B cell (primary cell): ENCODE measurements around the gene PRR20B. TPM values are rescaled to one million over a fixed set of nuclear protein-coding genes. Genes with fewer than 3 reads are reported as not detected.
"Not testable (repeated sequence)": the region's sequence is repeated elsewhere in the genome, so short reads cannot be mapped to it uniquely, and the experiment has no call there.

Source experiments
- ATAC-seq: fragments of 200-7000 bp; cut with Tn5 transposase; one replicate; pipeline ENCODE4 v1.10.0; 2021; ENCODE audit warnings: low read depth, mild to moderate bottlenecking, moderate number of reproducible peaks, moderate library complexity
- CTCF ChIA-PET: fragments of 350-600 bp; sonication (Branson Sonifier 250); formaldehyde crosslinking; loops from one replicate; lab custom pipeline; 2021; ENCODE audit warnings: antibody characterized with exemption, inconsistent platforms; lab: Charles Lee
- POLR2A ChIA-PET: fragments of 350-600 bp; sonication (Branson Sonifier 250); formaldehyde crosslinking; loops from one replicate; lab custom pipeline; 2021; ENCODE audit warnings: antibody characterized with exemption; lab: Charles Lee
- DNase-seq: peaks from one replicate; pipeline ENCODE4 v3.0.0; 2013
- H2AFZ ChIP-seq: 2 replicates; pipeline ENCODE4 v1.6.1; 2012; ENCODE audit warnings: mild to moderate bottlenecking, low read depth, low read length; ENCODE audit not compliant: insufficient read depth, poor library complexity, severe bottlenecking
- H3K27ac ChIP-seq, 2 donors: 1 replicate in 1 of 2; 2 replicates in 1 of 2; pipeline ENCODE4 v1.5.1; 2012 to 2013; ENCODE audit warnings: low read length in 2 of 2, mild to moderate bottlenecking in 2 of 2, moderate library complexity in 1 of 2
- H3K27me3 ChIP-seq, 4 experiments: fragments of 200-600 bp in 1 of 4; sonication (generic) in 1 of 4; replicated peaks in 1 of 4; 1 replicate in 2 of 4; 2 replicates in 2 of 4; pipeline versions ENCODE4 v1.6.1 to v1.7.0; 2013 to 2016; ENCODE audit warnings: low read length in 3 of 4, mild to moderate bottlenecking in 2 of 4, mixed read lengths in 1 of 4, moderate library complexity in 1 of 4; ENCODE audit not compliant: insufficient read depth in 4 of 4, control insufficient read depth in 3 of 4; ENCODE audit errors: control extremely low read depth in 1 of 4
- H3K36me3 ChIP-seq, 2 experiments: replicated peaks in 1 of 2; 1 replicate in 1 of 2; 2 replicates in 1 of 2; pipeline versions ENCODE4 v1.6.1 to v1.7.1; 2013; ENCODE audit warnings: low read length in 1 of 2; ENCODE audit not compliant: insufficient read depth in 2 of 2, control insufficient read depth in 1 of 2; ENCODE audit errors: control extremely low read depth in 1 of 2, extremely low read depth in 1 of 2
- H3K4me1 ChIP-seq, 2 donors: fragments of 200-600 bp in 1 of 2; sonication (generic) in 1 of 2; 1 replicate in 1 of 2; 2 replicates in 1 of 2; pipeline versions ENCODE4 v1.5.1 to v1.6.1; 2013 to 2017; ENCODE audit warnings: low read length in 2 of 2; ENCODE audit not compliant: control insufficient read depth in 2 of 2, insufficient read depth in 2 of 2
- H3K4me2 ChIP-seq: replicated peaks from 2 replicates; pipeline ENCODE3; 2012; ENCODE audit warnings: mild to moderate bottlenecking, low read depth, low read length; ENCODE audit not compliant: poor library complexity, severe bottlenecking
- H3K4me3 ChIP-seq, 5 experiments: fragments of 200-600 bp in 1 of 5; sonication (generic) in 1 of 5; 1 replicate in 3 of 5; 2 replicates in 2 of 5; pipeline versions ENCODE4 v1.5.1 to v1.7.0; 2011 to 2016; ENCODE audit warnings: low read length in 4 of 5, mild to moderate bottlenecking in 4 of 5, low read depth in 2 of 5, control low read depth in 1 of 5, moderate library complexity in 1 of 5; ENCODE audit not compliant: insufficient read depth in 1 of 5; ENCODE audit errors: control extremely low read depth in 1 of 5, extremely low read depth in 1 of 5
- H3K79me2 ChIP-seq: fragments of 200-600 bp; sonication (generic); one replicate; pipeline ENCODE4 v1.6.0; 2016; ENCODE audit warnings: low read length; ENCODE audit not compliant: control insufficient read depth, insufficient read depth
- H3K9ac ChIP-seq: fragments of 200-600 bp; sonication (generic); 2 replicates; pipeline ENCODE4 v1.6.1; 2017; ENCODE audit warnings: mild to moderate bottlenecking, low read length, moderate library complexity
- H3K9me3 ChIP-seq, 3 donors: one replicate each; pipeline versions ENCODE4 v1.6.1 to v1.7.1; 2013; ENCODE audit warnings: low read length in 2 of 3; ENCODE audit not compliant: control insufficient read depth in 2 of 3, insufficient read depth in 1 of 3; ENCODE audit errors: control extremely low read depth in 1 of 3
- H4K20me1 ChIP-seq: 2 replicates; pipeline ENCODE4 v1.6.0; 2012; ENCODE audit warnings: mild to moderate bottlenecking, low read length; ENCODE audit not compliant: insufficient read depth, control insufficient read depth, poor library complexity, severe bottlenecking
- H3K27ac Mint-ChIP-seq: one replicate; pipeline ENCODE4 v1.8.0; 2021; ENCODE audit warnings: mixed read lengths
- H3K27me3 Mint-ChIP-seq: one replicate; pipeline ENCODE4 v1.8.0; 2021; ENCODE audit warnings: mixed read lengths
- H3K4me1 Mint-ChIP-seq: one replicate; pipeline ENCODE4 v1.8.0; 2021; ENCODE audit warnings: mixed read lengths
- H3K4me3 Mint-ChIP-seq: one replicate; pipeline ENCODE4 v1.8.0; 2021; ENCODE audit warnings: mixed read lengths
- H3K9me3 Mint-ChIP-seq: one replicate; pipeline ENCODE4 v1.8.0; 2022; ENCODE audit warnings: mixed read lengths; ENCODE audit not compliant: insufficient read depth
- CTCF ChIP-seq: fragments of 200-600 bp; IDR thresholded peaks from one replicate; pipeline ENCODE4 v1.8.0; 2022; ENCODE audit warnings: antibody characterized with exemption, mild to moderate bottlenecking
- EZH2 ChIP-seq: IDR thresholded peaks from 2 replicates; pipeline ENCODE4 v1.6.1; 2012; ENCODE audit warnings: borderline replicate concordance, low read depth, mild to moderate bottlenecking, moderate library complexity, low read length; ENCODE audit not compliant: insufficient read depth, poor library complexity, severe bottlenecking
- WGBS: methylation state at CpG from one replicate; pipeline ENCODE4 v1.1.5; 2013; ENCODE audit warnings: missing lambda C conversion rate; ENCODE audit not compliant: insufficient coverage; 5-methylcytosine and 5-hydroxymethylcytosine counted together
- intact Hi-C: fragments of 100-400 bp; cut with micrococcal nuclease; formaldehyde crosslinking; loops from one replicate; pipeline ENCODE4 v1.10.0; 2022
- polyA minus RNA-seq: library from RNA; depleted of rRNA, polyadenylated mRNA; stranded (reverse); fragments of >200 nt; gene quantifications from 2 replicates; pipeline ENCODE4 v1.2.3, GENCODE V29; 2012
- polyA plus RNA-seq: library from polyadenylated mRNA; depleted of rRNA; stranded (reverse); fragments of >200 nt; gene quantifications from 2 replicates; pipeline ENCODE4 v1.2.3, GENCODE V29; 2012
- total RNA-seq, 2 donors: library from RNA; stranded (reverse); fragments of 120-200 nt in 1 of 2; gene quantifications; 1 replicate in 1 of 2; 2 replicates in 1 of 2; pipeline versions ENCODE4 v1.2.3 to v1.2.4, GENCODE V29; 2013 to 2022

The PRR20B gene
- not detected in 2 replicates for total RNA-seq
- not detected for total RNA-seq (2013)
- not detected in 2 replicates for polyA plus RNA-seq
- not detected in 2 replicates for polyA minus RNA-seq

- H3K27me3 Mint-ChIP-seq, H3K79me2 ChIP-seq, H3K9ac ChIP-seq, H3K36me3 ChIP-seq, H3K9me3 Mint-ChIP-seq, DNase-seq, H3K4me1 Mint-ChIP-seq, H2AFZ ChIP-seq, H3K4me2 ChIP-seq, H3K4me3 ChIP-seq, H3K27ac ChIP-seq, H4K20me1 ChIP-seq, ATAC-seq, H3K27me3 ChIP-seq, H3K4me3 Mint-ChIP-seq, intact Hi-C loops, H3K9me3 ChIP-seq, H3K27ac Mint-ChIP-seq, POLR2A ChIA-PET, H3K4me1 ChIP-seq, CTCF ChIA-PET: not testable (repeated sequence)
- no CpG with 5 or more reads among the region's 22 CpGs for WGBS
These were observed at the start of gene PRR20B for GRCh38 chr13:57147188-57147587. Gene PRR20B (plus strand): TSS chr13:57147488. CDS start chr13:57147875, 387 bp downstream.

- H3K36me3 ChIP-seq: no peaks in the 10 kb centered on the region
- peaks cover 7% of the 10 kb centered on the region for H3K9me3 Mint-ChIP-seq
These were observed 32.3 kb upstream of the PRR20B start for GRCh38 chr13:57114945-57115344.

More at GRCh38 chr13:57114945-57115344, 32.3 kb upstream of the PRR20B start:
- no peak overlapping the region for H2AFZ ChIP-seq
- ATAC-seq: no peak
- H3K79me2 ChIP-seq: no peaks in the 10 kb centered on the region
- H3K9ac ChIP-seq: no peak overlapping the region
- peaks cover 0 to 5% (median 1%) of the 10 kb centered on the region in 3 donors for H3K9me3 ChIP-seq
- no peaks in the 10 kb centered on the region for H3K4me1 ChIP-seq
- no peaks in the 10 kb centered on the region for H3K4me1 Mint-ChIP-seq
- no peak overlapping the region for H3K27ac Mint-ChIP-seq
- DNase-seq: no peak
- no peak overlapping the region for H3K27ac ChIP-seq
- no CpG with 5 or more reads among the region's 4 CpGs for WGBS
- no peak overlapping the region for H3K4me3 Mint-ChIP-seq
- intact Hi-C loops: no loop called here
- TF ChIP-seq EZH2: no peak
- no peak for TF ChIP-seq CTCF
- H3K27me3 Mint-ChIP-seq: no peaks in the 10 kb centered on the region
- POLR2A ChIA-PET: no interaction called here
- CTCF ChIA-PET: no interaction called here
- H3K4me3 ChIP-seq: no peak overlapping the region
- no peaks in the 10 kb centered on the region for H4K20me1 ChIP-seq
- no peak overlapping the region for H3K4me2 ChIP-seq
- H3K27me3 ChIP-seq: no peaks in the 10 kb centered on the region
